ENCODE results near the gene LRRIQ3.
"Not testable (repeated sequence)": the region's sequence is repeated elsewhere in the genome, so short reads cannot be mapped to it uniquely, and the experiment has no call there.

GRCh38 chr1:74174423-74174822 lies 23.6 kb downstream of the LRRIQ3 start:
- not testable (repeated sequence) for TF ChIP-seq ELK1 (IDR thresholded peaks at IDR 0.05; ENCODE audit: borderline replicate concordance, low read depth, low read length); POLR2A (IDR thresholded peaks at IDR 0.05; ENCODE audit: low read depth, low read length); CTCF (conservative IDR thresholded peaks at IDR 0.05; ENCODE audit: low read depth, low read length); RCOR1 (IDR thresholded peaks at IDR 0.05; ENCODE audit: insufficient replicate concordance, low read length); RFX5 (IDR thresholded peaks at IDR 0.05; ENCODE audit: low read depth, low read length); USF2 (IDR thresholded peaks at IDR 0.05; ENCODE audit: low read depth, low read length)
